IPS DF 4.7 (cell line): ENCODE measurements around the gene NPIPB2.
"Not testable (repeated sequence)": the region's sequence is repeated elsewhere in the genome, so short reads cannot be mapped to it uniquely, and the experiment has no call there.

Experiments
- DNase-seq: peaks from one replicate; pipeline ENCODE4 v3.0.0-alpha.2; 2013; ENCODE audit warnings: low spot score; ENCODE audit errors: extremely low read depth

NPIPB2 gene

GRCh38 chr16:11962457-11962856, 20.6 kb upstream of the NPIPB2 start:
- DNase-seq = not testable (repeated sequence)

DNA sequence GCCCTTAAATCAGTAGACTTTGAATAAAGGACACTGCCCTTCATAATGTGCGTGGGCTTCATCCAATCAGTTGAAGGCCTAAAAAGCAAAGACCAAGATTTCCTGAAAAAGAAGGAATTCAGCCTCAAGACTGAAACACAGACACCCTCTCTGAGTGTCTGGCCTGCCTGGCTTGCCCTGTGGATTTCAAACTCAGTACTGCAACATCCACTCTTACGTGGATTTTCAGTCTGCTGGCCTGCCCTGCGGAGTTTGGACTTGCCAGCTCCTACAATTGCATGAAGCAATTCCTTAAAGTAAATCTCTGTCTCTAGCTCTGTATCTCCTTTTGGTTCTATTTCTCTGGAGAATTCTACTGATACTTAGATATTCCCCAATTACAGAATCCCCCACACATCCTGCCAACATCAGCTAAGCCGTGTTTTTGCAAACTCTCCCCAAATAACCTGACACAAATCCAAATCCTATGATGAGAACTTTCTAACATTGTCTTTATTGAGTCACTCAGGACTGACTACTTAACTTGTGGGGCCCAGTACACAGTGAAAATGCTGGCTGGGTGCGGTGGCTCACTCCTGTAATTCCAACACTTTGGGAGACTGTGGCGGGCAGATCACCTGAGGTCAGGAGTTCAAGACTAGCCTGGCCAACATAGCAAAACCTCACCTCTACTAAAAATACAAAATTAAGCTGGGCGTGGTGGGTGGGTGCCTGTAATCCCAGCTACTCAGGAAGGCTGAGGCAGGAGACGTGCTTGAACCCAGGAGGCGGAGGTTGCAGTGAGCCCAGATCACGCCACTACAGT, 15.9 kb upstream of the NPIPB2 start:
- DNase-seq = no peak

DNA sequence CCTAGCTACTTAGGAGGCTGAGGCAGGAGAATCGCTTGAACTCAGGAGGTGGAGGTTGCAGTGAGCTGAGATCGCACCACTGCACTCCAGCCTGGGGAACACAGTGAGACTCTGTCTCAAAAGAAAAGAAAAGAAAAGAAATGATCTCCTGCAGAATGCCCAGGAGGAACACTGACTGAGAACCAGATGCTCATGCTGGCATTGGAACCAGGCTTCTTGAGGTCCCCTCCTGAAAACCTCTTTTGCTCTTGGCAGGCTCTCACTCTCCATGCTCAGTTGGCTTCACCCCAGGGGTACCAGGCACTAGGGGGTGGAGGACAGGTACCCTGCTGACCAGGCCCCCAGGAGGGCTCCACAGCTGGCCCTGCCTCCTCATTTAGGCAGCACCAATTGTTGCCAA, 14.7 kb upstream of the NPIPB2 start:
- no peak for DNase-seq

- DNase-seq = no peak
Measured at GRCh38 chr16:11955713-11956123, 13.9 kb upstream of the NPIPB2 start.

DNA sequence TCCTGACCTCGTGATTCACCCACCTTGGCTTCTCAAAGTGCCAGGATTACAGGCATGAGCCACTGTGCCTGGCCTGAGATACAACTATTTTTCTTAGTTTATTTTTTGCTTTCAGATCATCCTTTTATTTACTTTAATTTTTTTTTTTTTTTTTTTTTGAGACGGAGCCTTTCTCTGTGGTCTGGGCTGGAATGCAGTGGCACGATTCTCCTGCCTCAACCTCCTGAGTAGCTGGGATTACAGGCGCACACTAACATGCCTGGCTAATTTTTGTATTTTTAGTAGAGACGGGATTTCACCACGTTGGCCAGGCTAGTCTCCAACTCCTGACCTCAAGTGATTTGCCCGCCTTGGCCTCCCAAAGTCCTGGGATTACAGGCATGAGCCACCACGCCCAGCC, 11.7 kb upstream of the NPIPB2 start:
- DNase-seq = not testable (repeated sequence)

DNA sequence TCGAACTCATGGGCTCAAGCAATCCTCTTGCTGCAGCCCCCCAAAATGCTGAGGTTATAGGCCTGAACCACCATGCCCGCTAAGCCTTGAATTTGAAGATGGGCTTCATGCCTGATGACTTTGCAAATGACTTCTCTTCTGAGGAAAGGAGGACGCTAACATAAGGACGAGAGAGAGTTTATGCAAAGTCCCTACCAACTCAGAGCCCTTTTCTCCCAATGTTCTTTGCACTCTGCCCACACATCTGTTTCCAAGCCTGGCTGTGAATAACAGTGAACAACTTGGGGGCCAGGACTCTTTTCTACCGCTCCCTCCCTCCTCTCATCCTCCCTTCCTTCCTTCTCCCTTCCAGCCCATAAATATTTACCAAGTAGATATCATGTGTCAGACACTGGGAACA, 8.5 kb upstream of the NPIPB2 start:
- no peak for DNase-seq

- DNase-seq = peak; percentile 44
Measured at GRCh38 chr16:11949527-11949926, 7.7 kb upstream of the NPIPB2 start.

- DNase-seq = no peak
Measured at GRCh38 chr16:11948819-11949218, 7.0 kb upstream of the NPIPB2 start.

- DNase-seq = no peak
Measured at GRCh38 chr16:11946433-11946832, 4.6 kb upstream of the NPIPB2 start.

- DNase-seq = not testable (repeated sequence)
Measured at GRCh38 chr16:11927350-11927749, 14.5 kb downstream of the NPIPB2 start.

GRCh38 chr16:11924046-11924445, 17.8 kb downstream of the NPIPB2 start:
- DNase-seq = not testable (repeated sequence)

- DNase-seq = no peak
Measured at GRCh38 chr16:11916524-11917285, 25.1 kb downstream of the NPIPB2 start.

GRCh38 chr16:11915644-11916523, 26.0 kb downstream of the NPIPB2 start, which contains the start of gene GSPT1:
GSPT1 (minus strand) TSS chr16:11915956; CDS start chr16:11915720, 236 bp downstream.
- DNase-seq = peak; percentile 97

- DNase-seq = no peak
Measured at GRCh38 chr16:11915114-11915643, 26.7 kb downstream of the NPIPB2 start.

DNA sequence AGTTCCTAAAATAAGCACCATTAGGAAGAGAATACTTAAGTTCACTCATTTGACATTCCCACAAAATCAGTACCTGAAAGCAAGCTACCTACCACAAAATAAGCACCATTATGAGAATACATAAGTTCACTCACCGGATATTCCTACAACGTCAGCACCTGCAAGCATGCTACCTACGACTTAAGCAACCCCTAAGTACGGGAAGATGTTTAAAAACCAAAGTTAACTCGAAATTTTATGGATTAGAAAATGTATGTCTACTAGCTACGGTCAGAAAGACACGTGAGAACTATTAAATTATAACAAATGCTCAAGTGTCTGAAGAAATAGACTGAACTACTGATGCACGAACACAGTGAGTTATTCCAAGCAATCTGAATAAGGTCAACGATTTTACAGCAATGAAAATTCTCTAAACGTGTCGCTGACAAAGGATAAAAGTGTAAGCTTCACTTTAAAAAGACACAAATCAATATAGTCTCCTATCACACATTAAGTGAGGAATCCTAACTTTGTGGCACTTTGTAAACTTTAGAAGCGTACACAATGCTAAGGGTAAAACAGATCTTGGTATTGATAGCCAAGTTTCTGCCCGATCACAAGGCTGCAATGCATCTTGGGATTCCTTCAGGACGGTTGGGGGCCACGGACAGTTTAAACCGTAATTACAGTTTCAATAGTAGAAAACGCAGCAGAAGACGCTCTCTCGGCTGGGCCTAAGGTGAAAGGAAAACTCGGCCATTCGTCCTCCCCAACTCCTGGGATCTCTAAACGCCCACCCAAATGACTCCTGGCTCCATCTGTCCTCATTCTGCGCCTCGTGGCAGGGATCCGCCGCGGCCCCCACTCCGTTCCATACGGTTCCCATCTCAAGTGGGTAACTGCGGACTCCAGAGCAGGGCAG, 27.4 kb downstream of the NPIPB2 start:
- no peak for DNase-seq

DNA sequence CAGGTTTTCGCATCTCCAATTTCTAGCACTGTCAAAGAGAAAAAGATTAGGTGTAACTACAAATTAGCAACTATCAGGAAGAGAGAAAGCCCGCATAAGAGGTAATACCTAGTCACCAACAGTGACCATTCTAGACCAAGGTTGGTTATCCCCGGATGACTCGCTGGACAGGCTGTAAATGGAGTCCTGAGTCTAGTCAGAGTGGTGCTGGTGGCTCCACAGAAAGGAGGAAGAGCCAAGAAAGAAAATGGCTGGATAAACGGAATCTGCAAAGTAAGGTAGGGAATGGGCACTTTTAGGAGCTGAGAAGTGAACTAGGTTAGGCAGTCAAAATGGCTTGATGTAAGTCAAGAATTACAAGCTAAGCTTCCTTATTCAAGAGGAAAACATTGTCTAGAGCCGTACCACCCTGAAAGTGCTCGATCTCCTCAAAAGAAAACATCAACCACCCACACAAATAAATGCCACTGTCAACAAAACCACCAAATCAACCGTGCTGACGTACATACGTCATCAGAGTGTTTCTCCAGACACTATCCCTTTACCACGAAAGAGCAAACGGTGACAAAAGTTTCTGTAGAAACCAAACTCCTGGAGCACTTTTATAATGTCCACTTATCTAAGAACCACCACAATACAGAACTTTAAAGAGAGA, 28.3 kb downstream of the NPIPB2 start:
- DNase-seq = no peak

- no peak for DNase-seq
Measured at GRCh38 chr16:11909653-11910545, 31.9 kb downstream of the NPIPB2 start.

DNA sequence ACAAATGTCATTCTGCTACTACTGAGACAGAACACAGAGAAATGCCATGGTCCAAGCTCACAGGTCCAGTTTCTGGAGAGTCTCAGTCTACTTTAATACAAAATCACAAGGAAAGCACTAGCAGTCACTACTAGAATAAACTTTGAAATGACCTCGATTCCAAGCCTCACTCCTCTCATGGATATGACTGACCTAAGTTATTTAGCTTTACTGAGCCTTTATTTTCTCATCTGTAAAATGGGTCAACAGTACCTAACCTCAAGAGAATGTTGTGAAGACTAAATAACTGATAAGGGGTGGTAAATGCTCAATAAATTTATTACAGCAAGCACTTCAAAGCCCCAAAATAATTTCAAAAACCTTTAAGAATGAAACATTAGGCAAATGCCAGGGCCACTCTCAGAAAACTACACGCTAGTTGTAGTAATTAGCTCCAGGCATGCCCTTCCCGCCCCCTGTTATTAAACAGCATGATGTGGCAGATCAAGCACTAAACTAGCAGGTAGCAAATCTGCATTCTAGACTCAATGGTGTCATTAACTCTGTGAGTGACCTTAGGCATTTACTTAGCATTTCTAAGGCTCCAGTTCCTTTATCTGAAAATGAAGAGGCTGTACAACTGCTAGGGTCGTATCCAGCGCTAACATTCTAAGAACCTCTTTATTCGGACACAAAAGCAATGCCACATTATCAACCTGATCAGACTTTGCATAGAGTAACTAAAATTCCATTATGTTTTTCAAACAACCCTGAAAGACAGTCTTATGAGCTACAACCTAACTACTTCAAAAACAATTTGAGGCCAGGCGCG, 34.5 kb downstream of the NPIPB2 start:
- DNase-seq = no peak
